Right forelimb (tissue), 1 donor: ENCODE data around the gene SMPDL3A.

ENCODE experiments used
- DNase-seq: peaks from one replicate; pipeline ENCODE4 v3.0.0-alpha.2; 2018

The SMPDL3A gene

DNA sequence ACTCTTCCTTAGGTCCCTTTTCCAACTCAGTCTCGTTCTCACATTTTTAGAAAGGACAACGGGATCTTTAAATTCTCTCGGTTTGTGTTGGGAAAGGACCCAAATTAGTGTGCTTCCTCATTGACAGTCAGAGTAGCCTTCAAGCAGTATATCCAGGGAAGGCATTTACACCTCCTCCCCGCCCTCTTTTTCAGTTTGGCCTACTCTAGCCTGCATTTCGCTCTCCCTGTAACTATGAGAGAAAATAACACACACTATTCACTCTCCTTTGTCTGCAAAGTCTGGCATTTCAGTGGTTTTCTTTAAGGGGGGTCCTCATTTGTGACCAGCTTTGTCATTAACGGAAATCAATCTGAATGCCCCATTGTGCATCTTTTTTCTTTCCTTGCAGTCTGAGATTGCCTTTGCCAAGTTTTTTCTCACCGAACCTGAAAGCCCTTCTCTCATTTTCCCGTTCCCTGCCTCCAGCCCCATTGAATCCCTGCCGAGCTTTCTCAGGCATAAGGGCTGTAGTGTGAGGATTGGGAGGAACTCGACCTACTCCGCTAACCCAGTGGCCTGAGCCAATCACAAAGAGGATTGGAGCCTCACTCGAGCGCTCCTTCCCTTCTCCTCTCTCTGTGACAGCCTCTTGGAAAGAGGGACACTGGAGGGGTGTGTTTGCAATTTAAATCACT lies 9.9 kb upstream of the SMPDL3A start:
- DNase-seq, result no peak

GRCh38 chr6:122779667-122780066 lies 9.4 kb upstream of the SMPDL3A start, which contains the start of gene FABP7:
Gene FABP7, plus strand, starts transcription at chr6:122779716. Its CDS starts 79 bp downstream, at chr6:122779795.
- DNase-seq, result no peak

- no peak for DNase-seq
Observed at GRCh38 chr6:122780114-122780513, 8.9 kb upstream of the SMPDL3A start.

- DNase-seq, result no peak
Observed at GRCh38 chr6:122781716-122782115, 7.3 kb upstream of the SMPDL3A start.

DNA sequence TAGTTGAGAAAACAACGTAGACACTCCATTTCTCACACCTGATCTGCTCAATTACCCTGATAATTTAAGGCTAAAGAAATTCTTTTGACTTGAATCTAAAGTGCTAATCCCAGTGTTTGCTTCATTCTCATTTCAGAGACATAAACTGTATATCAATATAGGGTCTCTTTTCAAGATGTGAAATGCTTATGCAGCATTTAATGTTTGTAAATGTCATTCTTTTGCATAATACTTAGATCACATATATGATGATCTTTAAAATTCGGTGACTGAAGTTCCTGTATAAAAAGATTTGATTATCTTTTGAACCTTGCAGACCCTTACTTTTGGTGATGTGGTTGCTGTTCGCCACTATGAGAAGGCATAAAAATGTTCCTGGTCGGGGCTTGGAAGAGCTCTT lies 5.7 kb upstream of the SMPDL3A start:
- DNase-seq, result no peak

GRCh38 chr6:122785891-122786290 lies 3.2 kb upstream of the SMPDL3A start:
- no peak for DNase-seq

GRCh38 chr6:122787721-122788120 lies 1.3 kb upstream of the SMPDL3A start:
- no peak for DNase-seq

DNA sequence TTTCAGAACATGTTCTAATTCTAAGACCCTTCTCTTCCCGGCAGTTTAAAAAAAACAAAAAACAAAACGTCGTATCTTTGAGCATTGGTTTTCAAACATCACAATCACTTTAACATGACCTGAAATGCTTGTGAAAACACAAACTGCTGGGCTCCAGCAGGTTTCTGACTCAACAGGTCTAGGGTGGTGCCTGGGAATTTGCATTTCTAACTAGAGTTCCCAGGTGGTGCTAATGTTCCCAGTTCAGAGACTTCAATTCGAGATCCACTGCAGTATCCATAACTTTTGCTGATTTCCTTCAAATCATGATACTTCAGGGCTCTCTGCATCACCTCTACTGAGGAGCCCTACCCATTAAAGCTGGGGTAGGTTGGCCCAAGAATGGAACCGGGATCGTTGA lies 850 bp upstream of the SMPDL3A start:
- DNase-seq, result no peak

DNA sequence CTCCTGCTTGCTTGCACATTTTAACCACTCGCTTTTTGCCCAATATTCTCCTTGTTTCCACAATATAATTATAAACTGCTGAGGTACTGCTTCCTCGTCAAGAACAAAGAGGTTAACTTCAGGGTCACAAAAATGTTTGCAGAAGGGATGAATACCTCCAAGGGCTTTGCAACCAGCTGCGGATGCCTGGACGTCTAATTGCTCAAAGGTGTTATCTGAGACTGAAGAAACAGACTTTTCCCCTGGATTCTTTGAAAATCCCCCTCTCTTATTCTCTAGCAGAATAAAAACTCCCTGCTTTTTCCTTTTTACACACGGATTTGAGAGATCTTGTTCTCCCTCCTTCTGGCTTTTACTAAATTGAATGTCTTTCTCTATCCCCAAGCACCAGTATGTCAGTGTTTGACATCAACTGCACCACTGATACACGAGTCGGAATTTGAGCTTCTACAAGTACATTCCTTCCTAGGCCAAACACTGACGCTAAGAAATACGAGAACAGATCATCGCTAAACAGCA lies 336 bp upstream of the SMPDL3A start:
- no peak for DNase-seq

- DNase-seq, result no peak
Observed at GRCh38 chr6:122790028-122790422, 967 bp downstream of the SMPDL3A start.

DNA sequence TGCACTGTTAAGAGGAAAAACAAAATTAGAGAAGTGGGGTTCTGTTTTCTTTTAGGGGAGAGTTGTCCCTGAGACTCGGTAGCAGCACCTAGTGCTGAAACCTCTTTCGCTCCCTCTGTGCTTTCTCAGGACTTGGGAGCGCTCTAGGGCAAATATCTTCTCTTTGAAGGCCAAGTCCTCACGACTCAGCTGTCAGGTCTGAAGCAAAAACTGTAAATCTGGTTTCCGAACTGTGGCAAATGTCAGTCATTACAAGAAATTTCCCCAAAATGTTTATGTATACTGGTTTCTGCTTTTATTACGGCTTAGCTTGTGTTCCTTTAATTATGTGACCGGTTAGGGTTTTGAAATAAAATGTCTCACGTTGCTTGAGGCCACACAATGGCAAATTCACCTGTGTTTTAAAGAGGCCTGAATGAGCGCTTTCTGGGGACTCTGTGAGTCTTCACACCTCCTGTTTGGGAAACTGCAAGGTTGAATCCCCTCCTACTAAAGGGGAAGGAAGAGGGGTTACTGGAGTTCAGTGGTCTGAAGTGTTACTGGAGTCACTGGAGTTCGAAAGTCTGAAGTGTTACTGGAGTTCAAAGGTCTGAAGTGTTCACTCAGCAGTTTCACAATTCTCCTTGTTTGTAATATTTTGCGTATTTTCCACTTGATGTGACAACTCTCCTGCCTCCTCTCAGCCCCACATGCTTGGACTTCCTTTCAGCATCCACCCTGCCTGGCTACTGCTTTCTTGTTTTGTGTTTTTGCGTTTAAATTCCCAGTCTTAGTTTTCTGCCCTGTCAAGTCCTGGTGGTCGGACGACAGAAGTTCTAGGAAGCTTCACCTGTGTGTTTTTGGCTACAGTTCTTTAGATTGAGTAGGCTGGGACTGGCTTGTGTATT lies 1.6 kb downstream of the SMPDL3A start:
- DNase-seq, result no peak

GRCh38 chr6:122791310-122791679 lies 2.2 kb downstream of the SMPDL3A start:
- DNase-seq, result no peak

- no peak for DNase-seq
Observed at GRCh38 chr6:122792766-122793165, 3.7 kb downstream of the SMPDL3A start.

GRCh38 chr6:122797537-122797936 lies 8.5 kb downstream of the SMPDL3A start:
- DNase-seq, result no peak

DNA sequence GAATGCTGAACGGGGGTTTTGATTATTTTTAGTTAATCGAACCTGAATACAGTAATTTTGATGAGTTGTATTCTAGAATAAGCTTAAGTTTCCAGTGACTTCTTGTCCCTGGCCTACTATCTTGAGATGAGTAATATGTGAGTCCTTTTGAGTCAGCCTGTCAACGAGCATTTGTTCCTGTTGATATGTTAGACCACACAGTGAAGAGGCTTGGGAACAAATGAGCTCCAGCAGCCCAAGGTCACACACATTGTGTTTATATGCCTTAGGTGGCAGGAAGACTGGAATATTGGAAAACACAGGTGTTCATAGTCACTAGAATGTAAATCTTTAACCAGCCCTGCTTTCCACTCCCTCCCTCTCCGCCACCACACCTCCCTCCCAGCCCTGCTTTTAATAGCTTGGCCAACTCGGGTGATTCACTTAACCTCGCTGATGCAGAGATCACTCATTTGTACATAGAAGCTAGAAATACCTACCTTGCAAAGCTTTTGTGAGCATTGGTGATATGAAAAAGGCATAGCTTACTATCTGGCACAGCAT lies 9.1 kb downstream of the SMPDL3A start:
- DNase-seq, result no peak

- DNase-seq, result no peak
Observed at GRCh38 chr6:122799140-122799745, 10.2 kb downstream of the SMPDL3A start.

GRCh38 chr6:122799916-122800686 lies 11.0 kb downstream of the SMPDL3A start:
- DNase-seq, result no peak

DNA sequence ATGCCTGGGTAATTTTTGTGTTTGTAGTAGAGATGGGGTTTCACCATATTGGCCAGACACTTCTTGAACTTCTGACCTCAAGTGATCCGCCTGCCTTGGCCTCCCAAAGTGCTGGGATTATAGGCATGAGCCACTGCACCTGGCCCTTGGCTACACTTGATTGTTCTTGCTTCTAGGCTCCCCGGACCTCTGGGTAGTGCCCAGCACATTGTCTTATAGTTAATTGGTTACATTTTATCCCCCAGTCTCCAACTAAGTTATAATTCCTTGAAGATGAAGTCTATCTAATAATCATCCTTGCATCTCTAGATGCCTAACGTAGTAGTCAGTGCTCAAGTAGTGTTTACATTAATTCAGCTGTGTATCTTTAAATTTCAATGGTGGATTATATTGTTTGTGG lies 11.8 kb downstream of the SMPDL3A start:
- DNase-seq, result no peak

- DNase-seq, result no peak
Observed at GRCh38 chr6:122801397-122801796, 12.3 kb downstream of the SMPDL3A start.

DNA sequence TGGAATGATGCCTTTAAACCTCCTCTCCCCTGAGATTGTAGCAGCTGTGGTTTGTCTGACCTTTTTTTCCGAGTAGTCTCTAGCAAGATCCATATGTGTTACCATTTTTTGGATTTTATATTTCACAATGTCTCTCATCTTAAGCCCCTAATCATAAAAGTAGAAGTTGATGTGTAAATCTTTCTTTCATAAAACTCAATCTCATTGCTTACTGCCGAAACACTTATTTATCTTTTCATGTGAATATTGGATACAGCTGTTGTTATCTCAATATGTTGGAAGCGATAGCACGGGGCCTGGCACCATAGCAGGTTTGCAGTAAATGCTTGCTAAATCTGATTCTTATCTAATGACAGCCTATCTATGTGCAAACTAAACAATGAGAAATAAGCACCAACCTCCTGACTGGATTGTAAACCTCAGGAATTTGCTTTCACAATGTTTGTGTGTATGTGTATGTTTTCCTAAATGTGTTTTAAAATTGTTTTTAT lies 14.2 kb downstream of the SMPDL3A start:
- DNase-seq, result no peak

DNA sequence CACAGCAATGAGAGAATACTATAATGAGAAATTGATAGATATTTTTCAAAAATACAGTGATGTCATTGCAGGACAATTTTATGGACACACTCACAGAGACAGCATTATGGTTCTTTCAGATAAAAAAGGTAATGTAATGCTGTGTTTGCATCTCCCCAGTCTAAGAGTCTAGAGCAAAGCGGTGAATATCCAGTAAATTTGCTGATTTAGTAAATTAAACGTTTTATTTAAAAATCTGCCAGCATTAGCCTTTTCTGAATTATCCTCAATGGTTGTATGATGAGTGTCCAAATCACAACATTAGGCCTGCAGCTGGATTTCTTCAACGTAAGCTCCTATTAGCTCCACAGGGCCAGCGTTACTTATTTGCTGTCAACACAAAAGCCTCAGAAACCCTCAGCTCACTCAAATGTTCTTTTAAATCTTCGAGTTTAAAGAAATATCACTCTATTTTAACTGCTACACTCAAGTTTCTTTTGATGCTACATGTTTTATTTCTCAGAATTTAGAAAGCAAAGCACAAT lies 16.0 kb downstream of the SMPDL3A start:
- no peak for DNase-seq

GRCh38 chr6:122806291-122806690 lies 17.2 kb downstream of the SMPDL3A start:
- no peak for DNase-seq
